CD4-positive, alpha-beta T cell treated with Interleukin-4 for 1 hour (primary cell): ENCODE measurements around the gene ZNF513.
A peak's percentile ranks its signal among the peaks of the same experiment; 100 is the strongest.
"Not testable (repeated sequence)": the region's sequence is repeated elsewhere in the genome, so short reads cannot be mapped to it uniquely, and the experiment has no call there.

Experiments used
- DNase-seq, 2 donors: peaks; one replicate each; pipeline ENCODE4 v3.0.0-alpha.2; 2020 to 2022

Gene ZNF513

GRCh38 chr2:27353762-27354596, 26.6 kb downstream of the ZNF513 start:
- DNase-seq: no peak

DNA sequence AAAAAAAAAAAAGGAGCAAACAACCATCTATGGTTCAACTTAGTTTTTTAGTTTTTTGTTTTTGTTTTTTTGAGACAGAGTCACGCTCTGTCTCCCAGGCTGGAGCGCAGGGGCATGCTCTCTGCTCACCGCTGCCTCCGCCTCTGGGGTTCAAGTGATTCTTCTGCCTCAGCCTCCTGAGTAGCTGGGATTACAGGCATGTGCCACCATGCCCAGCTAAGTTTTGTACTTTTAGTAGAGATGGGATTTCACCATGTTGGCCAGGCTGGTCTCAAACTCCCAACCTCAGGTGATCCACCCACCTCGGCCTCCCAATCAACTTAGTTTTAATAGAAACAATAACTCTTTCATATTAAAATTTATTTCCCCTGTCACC, 27.2 kb downstream of the ZNF513 start:
- DNase-seq: not testable (repeated sequence)

DNA sequence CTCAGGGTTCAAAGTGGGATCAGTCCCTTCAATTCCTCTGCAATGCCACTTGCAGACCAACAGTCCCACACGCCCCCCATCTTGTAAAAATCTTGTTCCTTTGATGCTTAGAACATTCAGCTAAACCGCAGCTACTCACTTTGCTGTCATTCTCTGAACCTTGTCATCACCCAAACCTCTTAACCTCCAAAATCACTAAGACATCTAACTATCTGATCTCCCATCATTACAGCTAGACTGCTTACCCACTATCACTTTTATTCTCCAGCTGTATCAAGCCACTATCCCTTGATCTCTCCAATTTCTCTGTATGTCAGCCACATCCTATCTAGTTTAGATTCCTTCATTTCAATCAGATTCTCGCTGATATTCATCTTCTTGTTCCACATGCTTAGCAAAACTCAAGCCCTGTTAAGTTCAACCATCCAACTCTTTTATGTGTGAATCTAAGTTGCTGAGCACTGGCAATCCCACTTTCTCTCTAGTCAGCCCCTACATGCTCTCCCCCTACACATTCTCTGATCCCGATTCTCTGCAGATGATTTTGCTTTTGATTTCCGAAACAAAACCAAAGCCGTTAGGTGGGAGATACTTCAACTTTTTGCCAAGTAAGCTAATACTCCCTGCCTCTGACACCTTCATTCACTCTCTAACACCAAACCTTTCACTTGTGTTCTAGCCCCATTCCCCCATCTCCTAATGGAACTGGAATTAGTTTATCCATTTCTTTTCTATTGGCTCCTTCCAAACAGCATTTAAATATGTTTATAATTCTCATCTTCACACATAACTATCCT, 28.5 kb downstream of the ZNF513 start:
- peak in 1 of 2 donors; percentile 26 for DNase-seq

DNA sequence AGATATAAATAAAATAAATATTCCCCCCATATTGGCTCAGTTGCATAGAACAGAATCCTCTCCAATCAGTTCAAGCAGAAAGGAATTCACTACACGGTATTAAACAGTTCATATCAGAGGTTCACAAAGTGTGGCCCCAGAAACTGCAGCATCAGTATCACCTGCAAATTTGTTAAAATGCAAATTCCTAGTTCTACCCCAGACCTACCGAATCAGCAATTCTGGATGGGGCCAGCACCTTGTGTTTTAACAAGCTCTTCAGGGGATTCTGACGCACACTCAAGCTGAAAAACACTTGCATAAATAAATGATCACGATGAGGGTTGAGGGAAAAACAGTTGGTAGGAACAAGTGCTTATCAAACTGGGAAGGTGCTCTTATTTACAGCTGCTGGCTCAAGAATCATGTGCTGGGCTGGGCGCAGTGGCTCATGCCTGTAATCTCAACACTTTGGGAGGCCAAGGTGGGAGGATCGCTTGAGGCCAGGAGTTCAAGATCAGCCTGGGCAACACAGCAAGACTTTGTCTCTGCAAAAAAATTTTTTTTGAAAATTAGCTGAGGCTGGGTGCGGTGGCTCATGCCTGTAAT, 30.3 kb downstream of the ZNF513 start:
- DNase-seq: no peak

GRCh38 chr2:27347641-27348040, 32.9 kb downstream of the ZNF513 start:
- no peak for DNase-seq

DNA sequence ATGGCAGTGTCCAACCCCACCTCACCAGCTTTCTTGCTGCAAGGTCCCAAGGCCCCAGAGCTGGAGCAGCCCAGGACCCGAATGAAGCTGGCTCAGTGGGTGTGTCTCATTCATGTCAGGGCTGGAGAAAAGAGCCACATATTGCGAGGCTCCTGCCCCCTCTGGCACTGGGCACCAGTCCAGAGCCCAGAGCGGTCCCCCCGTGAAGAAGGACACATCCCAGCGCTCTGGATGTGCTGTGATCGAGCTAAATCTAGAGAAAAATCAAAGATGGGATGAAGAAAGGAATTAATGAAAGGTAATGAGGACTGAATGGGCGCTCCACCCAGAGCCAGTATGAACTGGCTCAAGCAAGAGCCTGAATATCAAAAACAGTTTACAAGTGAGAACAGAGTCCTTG, 44.4 kb downstream of the ZNF513 start:
- no peak for DNase-seq

- no peak for DNase-seq
Observed at GRCh38 chr2:27335311-27335710, 45.2 kb downstream of the ZNF513 start.
